ENCODE data around the gene TSPAN9. TPM values are rescaled to one million over a fixed set of nuclear protein-coding genes. Genes with fewer than 3 reads are reported as not detected.

The TSPAN9 gene
- total and polyA plus RNA-seq, 9 of the 15 experiments (the other 6 are each of a cell fraction or from before 2014, with no cell fraction given), result 0.23 to 2.1 (median 0.60) TPM; not detected in 2

DNA sequence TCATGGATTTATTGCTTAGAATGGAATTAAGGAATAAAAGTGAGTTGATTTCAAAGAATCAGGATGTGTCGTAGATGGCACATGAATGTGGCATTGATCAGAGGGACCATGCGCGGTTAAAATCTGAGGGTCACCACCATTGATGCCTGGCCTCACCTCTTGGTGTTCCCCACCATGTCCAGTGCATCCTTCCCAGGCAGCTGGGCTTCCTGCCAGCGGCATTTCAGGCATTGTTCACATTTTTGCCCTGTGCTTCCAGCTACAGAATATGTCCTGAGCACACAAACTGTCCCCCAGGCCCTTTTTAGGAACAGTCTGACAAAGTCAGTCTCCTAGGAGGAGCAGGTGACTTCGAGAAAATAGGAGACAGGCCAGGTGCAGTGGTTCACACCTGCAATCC lies 42.0 kb upstream of the TSPAN9 start:
- H4K20me1 ChIP-seq (replicated peaks; ENCODE audit: control insufficient read depth, insufficient read depth, low read length), result no peaks in the 10 kb centered on the region
- H3K4me1 ChIP-seq (replicated peaks in 1 of 2; ENCODE audit: control insufficient read depth in 2 of 2, insufficient read depth in 2 of 2, low read length in 2 of 2), result peaks cover 0 to 15% of the 10 kb centered on the region in 2 experiments; a peak in 2 of 5 replicates
- TF ChIP-seq ZNF75A (CRISPR knock-in tag; IDR thresholded peaks at IDR 0.05), result no peak
- TF ChIP-seq, protein P1, sequence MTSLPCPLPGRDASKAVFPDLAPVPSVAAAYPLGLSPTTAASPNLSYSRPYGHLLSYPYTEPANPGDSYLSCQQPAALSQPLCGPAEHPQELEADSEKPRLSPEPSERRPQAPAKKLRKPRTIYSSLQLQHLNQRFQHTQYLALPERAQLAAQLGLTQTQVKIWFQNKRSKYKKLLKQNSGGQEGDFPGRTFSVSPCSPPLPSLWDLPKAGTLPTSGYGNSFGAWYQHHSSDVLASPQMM (CRISPR knock-in tag; IDR thresholded peaks at IDR 0.05), result no peak
- no peak for TF ChIP-seq STAG1 (CRISPR knock-in tag; IDR thresholded peaks at IDR 0.05; ENCODE audit: borderline replicate concordance)
- TF ChIP-seq ZNF589 (CRISPR knock-in tag; IDR thresholded peaks at IDR 0.05; ENCODE audit: low read depth), result no peak
- TF ChIP-seq MCM7 (IDR thresholded peaks at IDR 0.05), result no peak
- no peak for TF ChIP-seq HLTF (IDR thresholded peaks at IDR 0.05)
- TF ChIP-seq POLR2A (conservative IDR thresholded peaks at IDR 0.05), result no peak
- TF ChIP-seq, protein P2, sequence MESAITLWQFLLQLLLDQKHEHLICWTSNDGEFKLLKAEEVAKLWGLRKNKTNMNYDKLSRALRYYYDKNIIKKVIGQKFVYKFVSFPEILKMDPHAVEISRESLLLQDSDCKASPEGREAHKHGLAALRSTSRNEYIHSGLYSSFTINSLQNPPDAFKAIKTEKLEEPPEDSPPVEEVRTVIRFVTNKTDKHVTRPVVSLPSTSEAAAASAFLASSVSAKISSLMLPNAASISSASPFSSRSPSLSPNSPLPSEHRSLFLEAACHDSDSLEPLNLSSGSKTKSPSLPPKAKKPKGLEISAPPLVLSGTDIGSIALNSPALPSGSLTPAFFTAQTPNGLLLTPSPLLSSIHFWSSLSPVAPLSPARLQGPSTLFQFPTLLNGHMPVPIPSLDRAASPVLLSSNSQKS (CRISPR knock-in tag; IDR thresholded peaks at IDR 0.05), result no peak
- no peak for TF ChIP-seq CHD1 (IDR thresholded peaks at IDR 0.05; ENCODE audit: low read length)
- TF ChIP-seq, protein P3, sequence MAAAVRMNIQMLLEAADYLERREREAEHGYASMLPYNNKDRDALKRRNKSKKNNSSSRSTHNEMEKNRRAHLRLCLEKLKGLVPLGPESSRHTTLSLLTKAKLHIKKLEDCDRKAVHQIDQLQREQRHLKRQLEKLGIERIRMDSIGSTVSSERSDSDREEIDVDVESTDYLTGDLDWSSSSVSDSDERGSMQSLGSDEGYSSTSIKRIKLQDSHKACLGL (CRISPR knock-in tag; IDR thresholded peaks at IDR 0.05; ENCODE audit: borderline replicate concordance, poor library complexity, severe bottlenecking), result no peak
- ChIA-PET POLR2A (interaction anchor here (0.8 kb wide), 1 partner anchor 240 kb away, joined by 4 read pairs; no protein-coding TSS in a partner anchor), CTCF (ENCODE audit: low intra/inter-chr PET ratio) (interaction anchor here (1.1 kb wide), 1 partner anchor 190 kb away, joined by 3 read pairs; no protein-coding TSS in a partner anchor)
- no peak for ATAC-seq
- H3K27ac ChIP-seq (ENCODE audit: extremely low read depth, low read depth, low read length), result no peak overlapping the region
- no peaks in the 10 kb centered on the region for H3K9me1 ChIP-seq (ENCODE audit: control insufficient read depth, insufficient read depth, low read length)
- H3K4me2 ChIP-seq (ENCODE audit: insufficient read depth, low read length), result no peak overlapping the region
- H3K79me2 ChIP-seq (ENCODE audit: control insufficient read depth, insufficient read depth, low read length), result no peaks in the 10 kb centered on the region
- H2AFZ ChIP-seq (ENCODE audit: low read depth, low read length), result no peak overlapping the region
- no peaks in the 10 kb centered on the region for H3K9me3 ChIP-seq (replicated peaks; ENCODE audit: control insufficient read depth, insufficient read depth, low read depth, low read length)
- H3K4me3 ChIP-seq, result no peak overlapping the region
- peaks cover 33% of the 10 kb centered on the region; the same call in 2 of the 3 replicates for H3K36me3 ChIP-seq (ENCODE audit: control insufficient read depth, insufficient read depth, low read length)
- 99% methylated on average over 5 of the region's 5 CpGs for WGBS (ENCODE audit: insufficient coverage, low coverage, missing lambda C conversion rate)
- in situ Hi-C loops (cut with MboI) (loop anchor here (5.0 to 10.0 kb wide), 2 partner anchors 160 to 193 kb away; partner anchors contain the start of genes FOXM1 and RHNO1), intact Hi-C loops (cut with micrococcal nuclease) (no loop called here)
- no peak for FAIRE-seq
- no peak for DNase-seq (ENCODE audit: extremely low read depth in 1 of 4, low spot score in 3 of 4)
- BruUV-seq (replicated peaks), result no TSS peak
- H3K9ac ChIP-seq (ENCODE audit: insufficient read depth in 1 of 2, low read depth in 2 of 2, low read length in 2 of 2), result no peak overlapping the region
- no peaks in the 10 kb centered on the region for H3K27me3 ChIP-seq (ENCODE audit: control insufficient read depth in 2 of 2, insufficient read depth in 2 of 2, low read length in 2 of 2)

All from K562 (cell line).